HG03175 (cell line): ENCODE data around the gene ZNF692.
"Not testable (repeated sequence)": the region's sequence is repeated elsewhere in the genome, so short reads cannot be mapped to it uniquely, and the experiment has no call there.

ENCODE experiments used
- ATAC-seq: cut with Tn5 transposase; IDR thresholded peaks from one replicate; pipeline ENCODE4 v1.9.1; 2021; ENCODE audit warnings: mild to moderate bottlenecking, moderate library complexity; ENCODE audit not compliant: unreplicated experiment

ZNF692 gene

GRCh38 chr1:248850124-248850523 lies 8.8 kb downstream of the ZNF692 start:
- no peak for ATAC-seq

GRCh38 chr1:248849637-248850036 lies 9.2 kb downstream of the ZNF692 start:
- ATAC-seq = no peak

GRCh38 chr1:248849152-248849551 lies 9.7 kb downstream of the ZNF692 start:
- no peak for ATAC-seq

- ATAC-seq = no peak
Measured at GRCh38 chr1:248848602-248849001, 10.3 kb downstream of the ZNF692 start.

GRCh38 chr1:248847956-248848561 lies 10.8 kb downstream of the ZNF692 start:
- no peak for ATAC-seq

GRCh38 chr1:248847181-248847955 lies 11.5 kb downstream of the ZNF692 start:
- ATAC-seq = no peak

GRCh38 chr1:248844526-248844925 lies 14.4 kb downstream of the ZNF692 start:
- ATAC-seq = no peak

GRCh38 chr1:248843687-248844086 lies 15.2 kb downstream of the ZNF692 start:
- no peak for ATAC-seq

- ATAC-seq = no peak
Measured at GRCh38 chr1:248842781-248843331, 16.0 kb downstream of the ZNF692 start.

- no peak for ATAC-seq
Measured at GRCh38 chr1:248841702-248842395, 17.0 kb downstream of the ZNF692 start.

- no peak for ATAC-seq
Measured at GRCh38 chr1:248840946-248841345, 17.9 kb downstream of the ZNF692 start.

GRCh38 chr1:248839168-248839555 lies 19.7 kb downstream of the ZNF692 start:
- ATAC-seq = no peak

- peak; percentile 65 for ATAC-seq
Measured at GRCh38 chr1:248838357-248839167, 20.3 kb downstream of the ZNF692 start.

GRCh38 chr1:248837781-248838356 lies 21.0 kb downstream of the ZNF692 start, which contains the start of gene ZNF672:
ZNF672 (plus strand) TSS chr1:248838224; CDS start chr1:248847275, 9,051 bp downstream.
- ATAC-seq = peak; percentile 82

- ATAC-seq = no peak
Measured at GRCh38 chr1:248837045-248837780, 21.7 kb downstream of the ZNF692 start.

GRCh38 chr1:248834343-248834940 lies 24.4 kb downstream of the ZNF692 start:
- ATAC-seq = no peak

GRCh38 chr1:248831842-248832241 lies 27.0 kb downstream of the ZNF692 start:
- no peak for ATAC-seq

- not testable (repeated sequence) for ATAC-seq
Measured at GRCh38 chr1:248830718-248831017, 28.2 kb downstream of the ZNF692 start.

- no peak for ATAC-seq
Measured at GRCh38 chr1:248828845-248829244, 30.0 kb downstream of the ZNF692 start.
